Pons (tissue), 1 donor: ENCODE data around the gene RPS15.
"Not testable (repeated sequence)": the region's sequence is repeated elsewhere in the genome, so short reads cannot be mapped to it uniquely, and the experiment has no call there.

Experiments used
- DNase-seq: peaks from one replicate; pipeline ENCODE4 v3.0.0-alpha.2; 2016; ENCODE audit warnings: low spot score

The RPS15 gene

DNA sequence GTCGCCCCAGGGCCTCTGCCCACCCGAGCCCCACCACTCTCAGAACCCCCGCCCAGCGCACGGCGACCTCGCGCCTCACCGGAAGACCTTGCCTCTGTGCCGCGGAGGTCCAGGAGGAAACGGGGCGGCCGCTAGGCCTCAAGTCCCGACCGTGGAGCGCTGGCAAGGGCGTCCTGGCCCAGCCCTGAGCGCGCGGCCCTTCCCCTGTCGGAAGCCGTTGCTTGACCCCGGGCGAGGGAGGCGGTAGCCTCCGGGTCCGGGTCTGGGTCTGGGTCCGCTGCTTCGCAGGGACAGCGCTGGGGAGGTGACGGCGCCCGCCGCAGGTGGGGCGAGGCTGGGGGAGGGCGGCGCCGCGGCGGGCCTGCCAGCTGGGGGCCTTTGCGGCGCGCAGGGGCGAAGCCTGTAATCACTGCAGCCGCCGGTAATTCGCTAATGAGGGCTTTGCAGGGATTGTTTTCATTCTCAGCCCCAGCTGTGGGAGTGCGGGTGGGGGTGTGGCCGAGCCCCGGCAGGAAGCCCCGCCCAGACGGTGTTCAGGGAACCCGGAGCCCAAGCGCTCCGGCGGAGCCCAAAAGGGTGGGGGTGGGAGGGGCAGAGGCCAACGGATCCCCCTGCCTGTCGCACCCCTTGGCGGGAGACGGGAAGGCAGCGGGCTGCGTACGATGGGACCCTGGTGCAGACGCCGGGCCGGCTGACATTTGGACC lies 32.3 kb downstream of the RPS15 start:
- DNase-seq, result no peak

DNA sequence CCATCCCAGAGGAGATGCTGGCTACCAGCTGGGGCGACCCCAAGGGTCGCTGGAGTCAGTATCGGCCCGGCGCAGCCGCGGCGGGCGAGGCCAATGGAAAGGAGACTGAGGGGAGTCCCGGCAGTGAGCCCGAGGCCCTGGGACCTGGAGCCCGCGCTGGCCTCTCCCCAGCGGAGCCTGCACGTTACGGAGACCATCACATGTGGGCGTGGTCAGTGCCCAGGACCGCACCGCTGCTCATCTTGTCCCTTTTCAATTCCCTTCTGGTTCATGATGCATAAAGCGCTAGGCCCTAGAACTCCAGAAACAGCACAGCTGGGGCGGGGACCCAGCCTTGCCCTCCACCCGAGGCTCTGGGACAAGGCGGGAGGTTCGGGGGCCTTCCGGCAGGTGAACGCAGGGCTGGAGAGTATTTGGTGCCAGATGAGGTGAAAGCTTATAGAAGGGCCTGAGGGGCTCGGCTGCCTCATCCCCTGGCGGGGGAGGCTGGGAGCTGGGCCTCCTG lies 32.9 kb downstream of the RPS15 start:
- DNase-seq, result no peak

DNA sequence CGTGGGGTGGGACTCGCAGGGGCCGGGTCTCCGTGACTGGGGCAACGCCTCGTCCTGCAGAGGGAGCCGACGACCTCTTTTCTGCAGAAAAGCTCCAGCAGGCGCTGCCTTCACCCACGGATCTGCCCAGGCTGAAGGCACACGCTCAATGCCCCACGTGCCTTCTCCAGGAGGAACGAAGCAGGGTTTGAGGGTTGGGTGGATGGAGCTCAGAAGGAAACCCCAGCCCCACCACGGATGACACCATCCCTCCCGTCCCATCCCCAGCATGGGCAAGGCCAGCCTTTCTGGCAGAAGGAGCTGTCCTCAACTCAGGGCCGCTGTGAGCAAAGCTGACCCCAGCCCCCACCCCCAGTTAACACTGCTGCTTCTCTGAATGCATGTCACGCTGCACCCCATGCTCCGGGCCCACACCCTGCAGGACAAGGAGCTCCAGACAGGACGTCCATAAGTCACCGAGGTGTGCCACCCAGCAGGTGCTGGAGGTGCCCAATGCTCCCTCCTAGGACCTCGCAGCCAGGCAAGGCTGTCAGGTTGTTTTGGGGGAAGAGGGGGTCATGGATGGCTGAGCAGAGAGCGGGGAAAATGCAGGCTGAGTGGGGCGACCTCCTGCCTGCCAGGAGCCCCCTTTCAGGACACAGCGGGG lies 33.4 kb downstream of the RPS15 start:
- peak; percentile 42 for DNase-seq

DNA sequence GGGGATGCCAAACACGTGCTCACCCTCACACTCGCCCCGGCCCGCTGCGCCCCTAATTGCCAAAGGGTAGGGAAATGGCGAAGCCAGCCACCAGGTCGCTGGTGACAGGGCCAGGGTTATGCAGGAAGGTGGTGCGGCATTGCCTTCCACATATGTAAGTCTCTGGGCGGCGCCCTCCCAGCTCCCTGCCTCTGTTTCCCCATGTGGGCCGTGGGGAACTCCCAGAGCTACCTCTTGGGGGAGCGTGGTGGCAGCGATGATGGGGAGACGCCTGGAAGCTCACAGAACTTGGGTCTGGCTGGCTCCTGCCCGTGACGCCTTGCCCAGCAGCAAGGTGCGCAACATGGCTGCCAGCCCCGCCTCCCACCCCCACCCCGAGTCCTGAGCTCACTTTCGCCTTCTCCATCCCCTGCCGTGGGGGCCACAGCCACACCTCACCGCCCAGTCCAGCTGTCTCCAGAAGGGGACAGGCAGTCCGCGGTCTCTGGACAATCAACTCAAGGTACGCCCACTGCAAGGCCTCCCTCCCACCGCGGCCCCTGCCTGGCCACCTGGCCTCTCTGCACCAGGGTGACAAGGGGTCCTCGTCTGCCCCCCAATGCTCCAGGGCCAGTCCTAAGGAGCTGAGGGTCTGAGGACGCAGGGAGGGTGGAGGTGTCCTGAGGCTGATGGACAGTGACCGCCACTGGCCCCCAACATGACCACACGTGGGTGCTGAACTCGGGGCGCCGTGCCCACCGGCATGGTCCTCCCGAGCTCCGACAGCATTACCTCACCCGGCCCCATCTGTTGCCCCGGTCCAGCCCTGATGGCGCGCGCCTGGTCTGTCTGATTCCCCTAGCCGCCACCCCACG lies 34.3 kb downstream of the RPS15 start:
- no peak for DNase-seq

DNA sequence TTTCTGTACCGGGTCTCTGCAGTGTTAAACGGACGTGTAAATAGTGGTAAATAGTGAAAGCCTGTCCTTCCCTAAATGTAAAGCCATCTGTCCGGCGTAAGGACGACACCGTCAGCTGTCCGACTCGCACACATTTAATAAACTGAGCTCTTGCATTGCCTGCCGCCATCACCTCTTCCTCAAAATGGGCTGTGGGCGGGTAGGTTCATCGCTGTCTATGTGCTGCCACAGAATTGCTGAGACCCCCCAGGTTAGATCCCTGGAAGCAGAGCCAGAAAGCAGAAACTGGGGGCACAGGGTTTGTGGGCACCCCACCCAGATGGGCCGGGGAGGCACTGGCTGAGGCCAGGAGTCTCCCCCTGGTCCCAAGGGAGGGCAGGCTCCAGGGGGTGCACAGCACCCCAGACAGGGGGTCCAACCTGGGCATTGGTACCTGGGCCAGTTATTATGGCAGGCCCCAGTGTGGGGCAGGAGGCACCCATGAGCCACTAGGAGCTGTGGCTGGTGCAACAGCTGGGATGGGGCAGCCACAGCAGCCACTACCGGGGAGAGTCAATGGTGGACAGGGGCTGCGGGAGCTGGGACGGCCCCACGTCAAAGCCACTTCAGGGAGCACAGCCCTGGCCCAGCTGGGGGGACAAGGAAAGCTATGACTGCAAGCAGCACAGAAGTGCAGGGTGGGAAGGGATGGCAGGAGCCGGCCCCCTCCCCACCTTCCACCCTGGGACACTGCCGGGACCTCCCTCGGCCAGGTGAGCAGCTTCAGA lies 35.1 kb downstream of the RPS15 start:
- DNase-seq, result peak; percentile 18

DNA sequence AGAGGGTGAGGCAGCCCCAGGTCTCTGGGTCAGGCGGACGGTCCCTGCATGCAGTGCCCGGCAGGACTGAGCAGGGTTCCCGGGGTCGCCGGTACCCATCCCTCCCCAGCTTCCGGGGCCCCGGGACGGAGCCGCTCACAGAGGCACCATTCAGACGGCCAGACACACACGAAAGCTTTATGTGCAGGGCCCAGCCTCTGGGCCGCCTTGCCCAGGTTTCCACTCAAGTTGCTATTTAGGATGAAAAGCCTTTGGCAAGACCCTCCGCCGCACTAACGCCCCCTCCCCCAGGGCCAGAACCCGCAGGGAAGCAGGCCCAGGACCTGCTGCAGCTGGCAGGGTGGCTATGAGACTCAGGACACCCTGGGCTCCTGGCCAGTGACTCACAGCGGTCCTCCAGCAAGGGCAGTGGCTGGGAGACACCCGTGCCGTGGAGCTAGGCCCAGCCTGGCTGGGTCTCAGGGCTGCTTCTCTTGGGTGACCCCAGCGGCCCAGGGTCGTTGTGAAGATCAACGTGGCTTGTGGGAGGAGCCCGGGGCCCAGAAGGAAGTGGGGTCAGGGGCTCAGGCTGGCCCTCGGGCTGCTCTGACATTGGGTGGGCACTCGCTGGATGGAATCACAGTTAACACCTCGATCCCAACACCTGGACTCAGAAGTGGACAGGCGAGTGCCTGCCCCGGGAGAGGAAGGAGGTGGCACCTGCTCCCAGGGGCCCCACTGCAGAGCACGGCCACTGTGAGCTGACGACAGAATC lies 36.0 kb downstream of the RPS15 start:
- DNase-seq, result peak; percentile 75

DNA sequence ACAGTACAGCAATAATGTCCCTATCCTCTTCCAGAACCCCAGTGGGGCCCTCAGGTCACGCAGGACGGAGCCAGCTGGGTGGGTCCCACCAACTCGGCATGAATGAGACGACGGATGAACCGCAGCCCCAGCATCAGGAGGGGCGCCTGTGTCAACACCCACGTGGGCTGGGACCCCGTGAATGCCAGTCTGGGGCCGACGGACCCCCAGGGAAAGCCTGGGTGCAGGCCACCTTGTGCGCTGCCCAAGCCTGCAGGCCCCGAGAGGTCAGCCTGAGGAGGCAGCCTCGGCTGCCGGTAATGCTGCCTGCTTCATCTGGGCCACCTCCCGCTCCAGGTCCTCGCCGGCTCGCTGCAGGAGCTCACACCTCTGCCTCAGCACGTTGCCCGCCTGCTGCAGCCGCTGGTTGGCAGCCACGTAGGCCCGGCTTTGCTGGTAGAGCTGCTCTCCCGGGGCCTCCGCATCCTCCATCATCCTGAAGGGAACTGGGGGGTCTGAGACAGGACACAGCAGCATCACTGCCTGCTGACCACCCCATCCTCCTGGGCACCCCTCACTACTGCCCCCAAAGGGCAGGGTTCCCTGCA lies 36.7 kb downstream of the RPS15 start:
- no peak for DNase-seq

DNA sequence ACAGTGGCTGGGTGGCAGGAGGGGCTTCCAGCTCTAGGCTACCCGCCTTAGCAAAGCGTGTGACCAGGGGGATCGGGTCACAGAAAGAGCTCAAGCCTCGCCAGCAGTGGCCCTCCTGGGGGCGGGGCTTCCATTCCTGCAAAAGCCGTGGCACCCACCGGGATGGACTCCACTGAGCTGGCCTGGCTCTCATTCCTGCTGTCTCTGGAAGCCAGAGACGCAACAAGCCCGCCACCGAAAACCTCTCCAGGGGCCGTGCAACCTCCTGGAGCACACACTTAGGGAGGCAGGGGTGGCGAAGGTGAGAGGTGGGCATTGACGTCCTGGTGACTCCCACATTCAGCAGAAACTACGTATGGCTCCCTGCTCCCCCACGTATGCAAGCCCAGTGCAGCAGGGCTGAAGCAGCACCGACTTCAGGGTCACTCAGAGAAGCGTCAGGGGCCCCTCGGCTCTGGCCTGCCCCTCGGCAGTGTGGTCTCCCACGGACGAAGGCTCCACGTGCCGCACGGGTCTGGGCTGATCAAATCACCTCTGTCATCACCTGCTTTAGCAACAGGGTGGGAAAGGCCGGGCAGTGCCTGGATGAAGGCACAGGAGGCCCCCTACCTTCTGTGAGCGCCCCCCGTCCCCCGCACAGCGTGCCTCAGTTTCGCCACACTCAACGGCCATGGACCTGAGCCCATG lies 37.7 kb downstream of the RPS15 start:
- DNase-seq, result no peak

DNA sequence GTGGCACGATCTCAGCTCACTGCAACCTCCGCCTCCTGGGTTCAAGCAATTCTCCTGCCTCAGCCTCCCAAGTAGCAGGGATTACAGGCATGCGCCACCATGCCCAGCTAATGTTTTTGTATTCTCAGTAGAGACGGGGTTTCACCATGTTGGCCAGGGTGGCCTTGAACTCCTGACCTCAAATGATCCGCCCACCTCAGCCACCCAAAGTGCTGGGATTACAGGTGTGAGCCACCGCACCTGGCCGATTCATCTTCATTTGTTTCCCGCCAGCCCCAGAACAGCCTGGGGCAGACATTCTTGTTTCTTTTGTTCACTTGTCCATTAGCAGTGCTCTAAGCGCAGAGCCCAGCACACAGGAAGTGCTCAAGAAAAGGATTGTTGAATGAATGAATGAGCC lies 38.9 kb downstream of the RPS15 start:
- DNase-seq, result not testable (repeated sequence)

DNA sequence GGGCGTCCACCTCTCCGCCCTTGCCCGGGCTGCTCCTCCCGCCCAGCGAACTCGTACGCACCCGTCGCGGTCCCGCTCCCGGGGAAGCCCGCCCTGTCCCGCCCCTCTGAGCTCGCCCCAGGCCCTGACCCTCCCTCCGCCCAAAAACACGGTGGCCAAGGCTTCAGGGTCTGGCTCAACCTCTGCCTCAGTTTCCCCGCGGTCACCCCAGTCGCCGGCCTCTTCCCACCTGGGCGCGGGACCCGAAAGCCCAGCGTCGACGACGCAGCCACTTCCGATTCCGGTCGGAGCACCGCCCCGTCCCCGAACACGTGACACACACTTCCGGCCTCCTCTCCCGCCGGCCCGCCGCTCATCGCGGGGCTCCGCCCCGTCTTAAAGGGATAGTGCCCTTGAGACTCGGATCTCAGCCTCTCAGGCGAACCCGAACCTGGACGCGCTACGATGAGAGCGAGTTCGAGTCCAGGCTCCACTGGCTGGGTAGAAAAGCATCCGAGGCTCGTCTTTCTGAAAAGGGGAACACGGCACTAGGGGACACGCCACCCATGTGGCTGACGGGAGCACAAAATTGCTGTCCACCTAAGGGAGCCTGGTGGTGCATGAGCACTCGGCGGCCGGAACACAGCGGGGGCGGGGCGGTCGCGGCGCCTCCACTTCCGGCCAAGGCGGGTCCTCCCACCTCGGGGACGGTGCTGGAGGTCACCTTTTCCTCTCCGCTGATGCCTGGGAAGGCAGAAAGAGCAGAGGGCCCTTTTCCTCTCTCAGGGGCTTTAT lies 40.9 kb downstream of the RPS15 start, which contains the start of gene C19orf25:
Gene C19orf25 (minus strand): TSS at position 282 of the 774 bp plus-strand sequence. CDS start 312 bp downstream, outside the sequence.
- DNase-seq, result peak; percentile 91

DNA sequence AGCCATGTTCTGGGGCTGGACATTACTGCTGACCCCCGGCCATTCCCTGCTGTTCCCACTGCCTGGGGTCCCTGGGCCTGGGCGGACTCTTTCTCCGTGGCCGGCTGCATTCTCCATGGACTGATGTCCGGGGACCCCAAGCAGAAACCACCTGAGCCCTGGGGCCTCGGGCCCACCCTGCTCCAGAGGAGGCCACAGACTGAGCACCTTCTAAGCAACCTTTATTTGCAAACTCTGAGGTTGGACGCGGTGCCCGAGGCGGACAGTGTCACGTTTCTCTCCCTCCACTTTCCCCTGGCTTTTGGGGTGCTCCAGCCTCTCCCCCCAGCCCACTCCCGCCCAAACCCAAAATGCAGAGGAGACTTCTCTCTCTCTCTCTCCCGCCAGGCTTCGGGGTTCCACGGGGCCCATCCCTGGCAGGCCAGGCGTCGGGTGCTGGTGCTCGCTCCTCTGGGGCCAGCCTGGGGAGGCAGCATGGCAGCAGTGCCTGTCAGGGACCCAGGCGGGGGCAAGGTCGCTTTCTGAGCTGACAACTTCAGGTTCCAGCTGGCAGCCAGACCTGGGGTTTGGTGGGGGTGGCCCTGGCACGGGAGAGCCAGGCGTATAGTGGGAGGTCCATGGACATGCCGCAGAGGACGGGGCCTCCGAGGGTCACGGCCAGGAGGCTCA lies 43.2 kb downstream of the RPS15 start:
- no peak for DNase-seq

DNA sequence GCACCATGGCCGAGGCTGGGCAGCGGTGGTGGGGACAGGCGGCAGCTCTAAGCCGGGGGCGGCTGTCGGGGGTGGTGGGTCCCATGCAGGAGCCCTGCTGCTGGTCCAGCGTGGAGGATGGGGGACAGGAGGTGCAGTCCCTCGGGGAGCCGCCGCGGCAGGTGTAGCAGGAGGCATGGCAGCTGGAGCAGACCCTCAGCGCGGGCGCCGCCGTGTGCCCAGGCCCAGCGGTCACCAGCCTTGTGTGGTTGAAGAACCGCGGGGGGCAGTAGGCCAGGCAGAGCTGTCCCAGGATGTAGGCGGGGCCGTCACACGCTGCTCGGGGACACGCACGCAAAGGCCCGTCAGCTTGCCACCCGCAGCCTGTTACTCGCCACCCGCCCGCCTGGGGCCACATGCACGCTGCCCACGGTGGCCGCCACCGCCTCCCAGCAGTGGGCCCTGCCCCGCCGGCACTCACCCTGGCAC lies 43.7 kb downstream of the RPS15 start:
- no peak for DNase-seq

DNA sequence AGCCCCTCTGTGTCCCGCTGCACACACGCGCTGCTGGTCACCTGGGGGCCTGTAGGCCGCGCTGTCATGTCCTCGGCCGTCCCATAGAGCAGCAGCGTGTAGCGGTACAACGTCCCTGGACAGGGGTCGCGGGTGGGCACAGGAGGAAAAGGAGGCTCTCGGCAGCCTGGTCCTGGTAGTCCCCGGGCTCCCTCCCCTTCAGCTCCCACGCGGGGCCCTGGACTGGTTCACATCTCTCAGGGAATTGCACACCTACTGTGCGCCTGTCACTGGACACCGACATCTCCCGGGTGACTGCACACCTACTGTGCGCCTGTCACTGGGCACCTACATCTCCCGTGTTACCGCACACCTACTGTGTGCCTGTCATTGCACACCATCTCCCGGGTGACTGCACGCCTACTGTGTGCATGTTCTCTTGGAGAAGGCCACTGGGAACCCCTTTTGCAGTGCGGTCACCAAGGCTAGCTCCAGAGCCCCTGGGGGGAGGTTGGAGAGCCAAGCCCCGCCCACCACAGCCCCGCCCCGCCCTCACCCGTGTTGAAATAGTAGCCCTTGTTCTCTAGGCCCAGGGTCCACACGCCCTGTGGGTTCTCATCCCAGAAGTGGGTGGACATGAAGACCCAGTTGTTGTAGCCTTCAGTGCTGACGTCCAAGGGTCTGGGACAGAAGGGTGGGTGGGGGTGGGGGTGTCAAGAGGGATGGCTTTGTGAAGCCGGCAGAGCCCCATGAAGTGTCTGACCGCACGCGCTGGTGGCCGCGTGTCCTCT lies 44.4 kb downstream of the RPS15 start:
- no peak for DNase-seq

DNA sequence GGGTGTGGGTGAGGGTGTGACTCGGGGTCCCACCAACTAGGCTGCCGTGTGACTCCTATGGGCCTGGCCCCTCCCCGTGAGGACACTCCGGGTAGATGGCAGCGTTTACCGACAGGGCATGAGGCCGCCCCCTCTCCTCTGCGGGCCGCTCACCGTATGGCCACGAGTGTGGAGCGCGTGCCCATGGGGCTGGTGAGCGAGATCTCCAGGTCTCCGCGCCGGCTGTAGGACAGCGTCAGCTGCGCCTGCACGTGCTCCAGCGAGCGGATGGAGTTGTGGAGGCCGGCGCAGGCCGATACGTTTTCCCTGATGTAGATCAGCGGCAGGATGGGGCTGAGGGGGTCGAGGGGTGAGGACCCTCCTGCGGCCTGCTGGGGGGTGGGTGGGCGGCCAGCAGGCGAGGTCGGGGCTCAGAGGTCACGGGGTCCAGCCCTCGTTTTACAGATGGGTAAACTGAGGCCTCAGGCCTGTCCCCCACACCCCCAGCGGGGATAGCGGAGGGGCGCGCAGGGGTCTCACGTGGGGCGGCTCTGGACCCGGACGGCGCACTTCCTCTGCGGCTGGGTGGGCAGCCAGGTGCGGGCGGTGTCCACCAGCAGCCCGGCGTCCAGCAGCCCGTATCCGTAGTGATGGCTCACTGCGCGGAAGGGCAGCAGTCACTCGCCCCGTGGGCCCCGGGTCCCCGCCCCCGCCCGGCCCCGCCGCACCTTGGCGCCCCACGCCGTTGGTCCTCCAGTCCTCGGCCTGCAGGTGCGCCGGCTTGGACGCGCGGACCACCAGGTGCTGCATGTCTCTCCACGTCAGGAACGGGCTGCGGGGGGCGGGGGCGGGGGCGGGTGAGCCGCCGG lies 45.2 kb downstream of the RPS15 start:
- DNase-seq, result no peak

DNA sequence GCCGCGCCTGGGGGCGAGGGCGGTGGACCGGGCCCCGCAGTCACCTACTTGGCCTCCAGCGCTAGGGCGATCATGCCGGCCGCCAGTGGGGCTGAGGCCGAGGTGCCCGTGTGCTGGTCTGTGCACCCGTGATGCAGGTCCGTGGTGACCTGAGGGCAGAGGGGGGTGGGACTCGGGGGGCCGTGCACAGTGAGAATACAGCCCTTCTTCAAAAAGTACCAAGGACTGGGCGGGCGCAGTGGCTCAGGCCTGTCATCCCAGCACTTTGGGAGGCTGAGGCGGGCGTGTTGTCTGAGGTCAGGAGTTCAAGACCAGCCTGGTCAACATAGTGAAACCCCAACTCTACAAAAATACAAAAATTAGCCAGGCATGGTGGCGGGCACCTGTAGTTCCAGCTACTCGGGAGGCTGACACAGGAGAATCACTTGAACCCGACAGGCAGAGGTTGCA lies 45.8 kb downstream of the RPS15 start:
- no peak for DNase-seq

DNA sequence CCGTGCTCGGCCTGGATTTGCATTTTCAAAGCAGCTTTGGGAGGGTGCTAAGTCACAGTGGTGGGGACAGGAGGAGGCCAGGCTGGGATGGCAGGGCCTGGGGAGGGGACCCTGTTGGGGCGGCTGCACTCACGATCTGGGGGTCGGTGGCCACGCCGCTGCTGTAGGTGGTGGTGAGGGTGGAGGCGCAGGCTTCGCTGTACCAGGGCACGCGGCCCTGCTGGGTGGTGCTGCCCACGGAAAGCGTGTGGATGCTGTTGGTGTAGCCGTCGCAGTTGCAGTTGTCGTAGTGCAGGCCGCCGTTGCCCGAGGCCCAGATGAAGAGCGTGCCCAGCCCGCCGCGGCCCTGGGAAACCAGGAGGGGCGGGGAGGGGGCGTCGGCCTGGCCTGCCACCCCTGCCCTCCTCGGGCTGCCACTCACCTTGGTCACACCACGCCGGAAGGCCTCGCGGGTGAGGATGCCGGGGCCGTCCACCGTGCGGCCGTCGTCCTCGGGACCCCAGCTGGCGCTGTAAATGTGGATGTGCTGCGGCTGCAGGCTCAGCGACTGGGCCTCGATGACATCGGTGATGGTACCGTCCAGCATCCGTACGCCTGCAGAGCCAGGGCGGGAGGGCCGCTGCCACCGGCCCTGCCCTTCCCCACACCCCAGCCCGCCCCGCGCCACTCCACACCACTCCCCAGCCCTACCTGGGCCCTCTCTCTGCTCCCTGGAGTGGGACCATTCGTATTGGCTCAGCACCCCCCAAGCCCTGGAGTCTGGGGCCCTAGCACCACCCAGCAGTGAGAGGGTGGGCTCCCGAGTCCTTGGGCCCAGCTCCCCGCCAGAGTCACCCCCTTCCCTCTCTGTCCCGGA lies 48.8 kb downstream of the RPS15 start:
- no peak for DNase-seq
